PFSK-1 (cell line): Measurements from ENCODE around the gene AK8.

Experiments
- POLR2AphosphoS5 ChIP-seq: IDR thresholded peaks from 2 replicates; pipeline ENCODE4 v1.6.1; 2012; ENCODE audit warnings: low read depth, mild to moderate bottlenecking, control low read depth, low read length, moderate library complexity
- TAF1 ChIP-seq: IDR thresholded peaks from 2 replicates; pipeline ENCODE4 v1.6.1; 2012; ENCODE audit warnings: low read length, control low read depth, borderline replicate concordance; ENCODE audit not compliant: insufficient read depth

- TF ChIP-seq TAF1 (no peak), POLR2AphosphoS5 (no peak)
Measured at GRCh38 chr9:132873403-132873802, 4.7 kb downstream of the AK8 start.
